ENCODE data around the gene REN.
A peak's percentile ranks its signal among the peaks of the same experiment; 100 is the strongest.

Gene REN

GRCh38 chr1:204131978-204132377, 34.2 kb downstream of the REN start:
- H3K4ac ChIP-seq (ENCODE audit: low read depth in 1 of 2, low read length in 2 of 2): no peak overlapping the region
- H2AFZ ChIP-seq (ENCODE audit: low read depth, low read length): no peak overlapping the region
- H3K27me3 ChIP-seq (ENCODE audit: control insufficient read depth in 1 of 2, insufficient read depth in 1 of 2, low read length in 2 of 2): peaks cover 0 to 2% of the 10 kb centered on the region in 2 experiments
- H2AK5ac ChIP-seq (ENCODE audit: low read length, severe bottlenecking): peak overlapping the region; percentile 4
- H3K79me1 ChIP-seq (replicated peaks; ENCODE audit: low read length, poor library complexity, severe bottlenecking): no peaks in the 10 kb centered on the region
- no peak overlapping the region for H4K8ac ChIP-seq (ENCODE audit: low read length)
- H3K4me1 ChIP-seq (ENCODE audit: control insufficient read depth, insufficient read depth, low read depth, low read length): peaks cover 29% of the 10 kb centered on the region
- no peak overlapping the region for H3K18ac ChIP-seq (ENCODE audit: low read depth in 1 of 2, low read length in 2 of 2)
- no peaks in the 10 kb centered on the region for H3K9me3 ChIP-seq (ENCODE audit: control insufficient read depth, low read length)
- H3K9ac ChIP-seq (ENCODE audit: low read length): no peak overlapping the region
- H3K27ac ChIP-seq (ENCODE audit: low read length, poor library complexity, severe bottlenecking): no peak overlapping the region
- H4K91ac ChIP-seq (ENCODE audit: low read length): no peak overlapping the region
- WGBS: 89% methylated on average over 3 of the region's 4 CpGs
- no peak for DNase-seq
- peak overlapping the region in 1 of 2 experiments; percentile 57 for H2BK12ac ChIP-seq (ENCODE audit: low read length in 2 of 2)
- no peak overlapping the region for H2BK120ac ChIP-seq (ENCODE audit: low read depth, low read length)
- no peak overlapping the region for H2BK5ac ChIP-seq (ENCODE audit: low read depth, low read length, poor library complexity, severe bottlenecking)
- no peak overlapping the region for H3K4me3 ChIP-seq (ENCODE audit: insufficient read depth in 1 of 2, low read depth in 1 of 2, low read length in 2 of 2)
- no peak overlapping the region for H3K23ac ChIP-seq (ENCODE audit: low read length in 2 of 2)
- H3K14ac ChIP-seq (ENCODE audit: low read length in 2 of 2): no peak overlapping the region
- no peak overlapping the region for H2BK15ac ChIP-seq (ENCODE audit: low read depth, poor library complexity, severe bottlenecking)
- no peak overlapping the region for H3K4me2 ChIP-seq (ENCODE audit: low read length, poor library complexity, severe bottlenecking)
- H3K36me3 ChIP-seq (ENCODE audit: control insufficient read depth in 1 of 2, insufficient read depth in 2 of 2, low read depth in 1 of 2, low read length in 2 of 2): peaks cover 0 to 16% of the 10 kb centered on the region in 2 experiments

DNA sequence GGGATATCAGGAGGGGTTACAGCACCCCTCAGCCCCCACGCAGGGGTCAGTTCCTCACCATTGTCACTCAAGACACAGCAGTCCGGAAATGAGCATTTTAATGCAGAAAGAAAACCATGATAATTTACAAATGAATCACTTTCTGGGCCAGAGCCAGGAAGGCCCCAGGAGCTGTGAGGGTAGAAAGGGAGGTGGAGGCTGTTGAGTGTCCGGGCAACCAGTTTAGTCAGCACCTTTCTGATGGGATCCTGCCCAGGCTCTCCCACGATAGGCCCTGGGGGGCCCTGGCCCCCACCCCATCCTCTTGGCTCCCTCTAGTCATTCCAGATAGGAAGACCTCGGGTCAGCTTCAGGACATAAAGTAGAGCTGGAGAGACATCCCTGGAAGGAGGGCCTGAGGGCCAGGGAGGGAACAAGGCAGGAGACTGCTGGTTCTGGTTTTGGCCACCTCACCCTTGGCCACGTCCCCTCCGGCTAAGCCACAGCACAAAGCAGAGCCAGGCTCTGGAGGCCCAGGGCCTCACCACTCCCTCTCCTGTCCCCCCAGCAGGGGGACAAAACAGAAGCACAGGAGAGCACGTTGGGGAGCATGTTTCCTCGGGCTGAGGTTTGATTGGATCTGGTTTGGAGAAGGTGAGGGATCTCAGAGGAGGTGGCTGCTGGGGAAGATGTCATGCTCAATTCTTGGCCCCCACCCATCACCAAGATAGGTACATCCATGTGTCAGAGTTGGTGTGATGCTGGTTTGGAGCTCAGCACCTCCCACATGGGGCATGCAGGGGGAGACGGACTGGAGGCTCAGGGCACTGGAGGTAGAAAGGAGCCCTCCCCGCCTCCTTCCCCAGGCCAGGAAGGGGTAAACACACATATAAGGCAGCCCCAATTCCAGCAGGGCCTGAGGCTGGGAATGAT, 34.9 kb downstream of the REN start:
- peak overlapping the region; percentile 43 for H3K27ac ChIP-seq (ENCODE audit: low read length, poor library complexity, severe bottlenecking)
- H3K4me2 ChIP-seq (ENCODE audit: low read length, poor library complexity, severe bottlenecking): peak overlapping the region; percentile 19
- H2BK12ac ChIP-seq (ENCODE audit: low read length in 2 of 2): peak overlapping the region; percentile 9 to 49
- no peak overlapping the region for H2BK5ac ChIP-seq (ENCODE audit: low read depth, low read length, poor library complexity, severe bottlenecking)
- no peaks in the 10 kb centered on the region for H3K79me1 ChIP-seq (replicated peaks; ENCODE audit: low read length, poor library complexity, severe bottlenecking)
- no peak overlapping the region for H2AFZ ChIP-seq (ENCODE audit: low read depth, low read length)
- H4K91ac ChIP-seq (ENCODE audit: low read length): peak overlapping the region; percentile 92
- H2AK5ac ChIP-seq (ENCODE audit: low read length, severe bottlenecking): peak overlapping the region; percentile 55
- no peak overlapping the region for H3K4me3 ChIP-seq (ENCODE audit: insufficient read depth in 1 of 2, low read depth in 1 of 2, low read length in 2 of 2)
- H3K23ac ChIP-seq (ENCODE audit: low read length in 2 of 2): no peak overlapping the region
- H3K4me1 ChIP-seq (ENCODE audit: control insufficient read depth, insufficient read depth, low read depth, low read length): peaks cover 29% of the 10 kb centered on the region
- H4K8ac ChIP-seq (ENCODE audit: low read length): peak overlapping the region; percentile 62
- peak overlapping the region; percentile 11 to 41 for H3K4ac ChIP-seq (ENCODE audit: low read depth in 1 of 2, low read length in 2 of 2)
- peak; percentile 84 for DNase-seq
- H3K9me3 ChIP-seq (ENCODE audit: control insufficient read depth, low read length): no peaks in the 10 kb centered on the region
- H3K14ac ChIP-seq (ENCODE audit: low read length in 2 of 2): peak overlapping the region in 1 of 2 experiments; percentile 23
- WGBS: 66% methylated on average over 8 of the region's 11 CpGs
- no peak overlapping the region for H2BK15ac ChIP-seq (ENCODE audit: low read depth, poor library complexity, severe bottlenecking)
- H3K9ac ChIP-seq (ENCODE audit: low read length): peak overlapping the region; percentile 56
- H3K36me3 ChIP-seq (ENCODE audit: control insufficient read depth in 1 of 2, insufficient read depth in 2 of 2, low read depth in 1 of 2, low read length in 2 of 2): peaks cover 4 to 15% of the 10 kb centered on the region in 2 experiments
- peak overlapping the region; percentile 51 for H2BK120ac ChIP-seq (ENCODE audit: low read depth, low read length)
- no peaks in the 10 kb centered on the region for H3K27me3 ChIP-seq (ENCODE audit: control insufficient read depth in 1 of 2, insufficient read depth in 1 of 2, low read length in 2 of 2)
- H3K18ac ChIP-seq (ENCODE audit: low read depth in 1 of 2, low read length in 2 of 2): peak overlapping the region; percentile 75 to 87

DNA sequence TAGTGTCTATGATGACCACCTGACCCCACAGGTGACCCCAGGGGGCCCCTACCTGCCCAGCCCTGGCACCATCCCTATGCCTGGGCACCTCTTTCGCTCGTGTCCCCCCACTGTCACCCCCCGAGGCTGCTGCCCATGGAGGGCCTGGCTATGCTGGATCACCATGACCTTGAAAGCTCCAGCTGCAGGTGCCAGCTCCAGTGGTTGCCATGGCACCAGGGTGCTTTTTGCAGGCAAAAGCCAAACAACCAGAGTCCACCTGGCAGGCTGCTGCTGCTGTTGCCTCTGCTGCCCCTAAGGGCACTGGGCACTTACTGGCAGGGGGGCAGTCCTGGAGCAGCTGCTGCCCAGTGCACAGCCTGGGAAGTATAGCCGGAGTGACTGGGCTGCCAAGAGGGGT, 36.0 kb downstream of the REN start:
- no peak overlapping the region for H2BK120ac ChIP-seq (ENCODE audit: low read depth, low read length)
- no peaks in the 10 kb centered on the region for H3K79me1 ChIP-seq (replicated peaks; ENCODE audit: low read length, poor library complexity, severe bottlenecking)
- WGBS: 90% methylated on average over 4 of the region's 4 CpGs
- peak overlapping the region; percentile 61 for H4K91ac ChIP-seq (ENCODE audit: low read length)
- peaks cover 14 to 15% of the 10 kb centered on the region in 2 experiments for H3K36me3 ChIP-seq (ENCODE audit: control insufficient read depth in 1 of 2, insufficient read depth in 2 of 2, low read depth in 1 of 2, low read length in 2 of 2)
- H3K4me3 ChIP-seq (ENCODE audit: insufficient read depth in 1 of 2, low read depth in 1 of 2, low read length in 2 of 2): no peak overlapping the region
- DNase-seq: peak; percentile 10
- peak overlapping the region; percentile 59 to 65 for H2BK12ac ChIP-seq (ENCODE audit: low read length in 2 of 2)
- H3K4me1 ChIP-seq (ENCODE audit: control insufficient read depth, insufficient read depth, low read depth, low read length): peaks cover 29% of the 10 kb centered on the region
- H2BK15ac ChIP-seq (ENCODE audit: low read depth, poor library complexity, severe bottlenecking): peak overlapping the region; percentile 76
- no peak overlapping the region for H3K4me2 ChIP-seq (ENCODE audit: low read length, poor library complexity, severe bottlenecking)
- no peaks in the 10 kb centered on the region for H3K9me3 ChIP-seq (ENCODE audit: control insufficient read depth, low read length)
- no peaks in the 10 kb centered on the region for H3K27me3 ChIP-seq (ENCODE audit: control insufficient read depth in 1 of 2, insufficient read depth in 1 of 2, low read length in 2 of 2)
- no peak overlapping the region for H3K18ac ChIP-seq (ENCODE audit: low read depth in 1 of 2, low read length in 2 of 2)
- H2AFZ ChIP-seq (ENCODE audit: low read depth, low read length): no peak overlapping the region
- H2AK5ac ChIP-seq (ENCODE audit: low read length, severe bottlenecking): peak overlapping the region; percentile 83
- no peak overlapping the region for H2BK5ac ChIP-seq (ENCODE audit: low read depth, low read length, poor library complexity, severe bottlenecking)
- no peak overlapping the region for H4K8ac ChIP-seq (ENCODE audit: low read length)
- peak overlapping the region in 1 of 2 experiments; percentile 53 for H3K14ac ChIP-seq (ENCODE audit: low read length in 2 of 2)
- peak overlapping the region; percentile 56 for H3K9ac ChIP-seq (ENCODE audit: low read length)
- H3K27ac ChIP-seq (ENCODE audit: low read length, poor library complexity, severe bottlenecking): no peak overlapping the region
- no peak overlapping the region for H3K23ac ChIP-seq (ENCODE audit: low read length in 2 of 2)
- H3K4ac ChIP-seq (ENCODE audit: low read depth in 1 of 2, low read length in 2 of 2): no peak overlapping the region
